AG20443 (cell line): Measurements from ENCODE around the gene ARHGAP45.

Experiments
- DNase-seq: peaks from one replicate; pipeline ENCODE4 v3.0.0; 2012; ENCODE audit warnings: low spot score, mixed read lengths

Gene ARHGAP45

GRCh38 chr19:1039646-1040475 is 27.1 kb upstream of the ARHGAP45 start, which contains the start of gene ABCA7:
Gene ABCA7, plus strand, starts transcription at chr19:1040107. Its CDS starts 1,255 bp downstream, at chr19:1041362.
- peak; percentile 95 for DNase-seq

- peak; percentile 96 for DNase-seq
Measured at GRCh38 chr19:1040476-1041271, 26.3 kb upstream of the ARHGAP45 start.

GRCh38 chr19:1041272-1041834 is 25.6 kb upstream of the ARHGAP45 start:
- no peak for DNase-seq

- no peak for DNase-seq
Measured at GRCh38 chr19:1041835-1042685, 24.9 kb upstream of the ARHGAP45 start.

GRCh38 chr19:1042689-1043511 is 24.1 kb upstream of the ARHGAP45 start:
- peak; percentile 52 for DNase-seq

- no peak for DNase-seq
Measured at GRCh38 chr19:1045247-1045603, 21.7 kb upstream of the ARHGAP45 start.

GRCh38 chr19:1046117-1046626 is 20.8 kb upstream of the ARHGAP45 start:
- DNase-seq, result no peak

- DNase-seq, result no peak
Measured at GRCh38 chr19:1046836-1047695, 19.9 kb upstream of the ARHGAP45 start.

GRCh38 chr19:1047696-1048147 is 19.2 kb upstream of the ARHGAP45 start:
- no peak for DNase-seq

- DNase-seq, result no peak
Measured at GRCh38 chr19:1049106-1049505, 17.9 kb upstream of the ARHGAP45 start.

GRCh38 chr19:1049800-1050199 is 17.2 kb upstream of the ARHGAP45 start:
- no peak for DNase-seq

GRCh38 chr19:1050989-1051788 is 15.8 kb upstream of the ARHGAP45 start:
- DNase-seq, result no peak

- no peak for DNase-seq
Measured at GRCh38 chr19:1051791-1052190, 15.2 kb upstream of the ARHGAP45 start.

- no peak for DNase-seq
Measured at GRCh38 chr19:1052349-1052975, 14.5 kb upstream of the ARHGAP45 start.

GRCh38 chr19:1053176-1054101 is 13.5 kb upstream of the ARHGAP45 start:
- DNase-seq, result no peak

- DNase-seq, result no peak
Measured at GRCh38 chr19:1054102-1055027, 12.6 kb upstream of the ARHGAP45 start.
